ENCODE measurements around the gene SLC16A12. TPM values are rescaled to one million over a fixed set of nuclear protein-coding genes. Genes with fewer than 3 reads are reported as not detected.

Gene SLC16A12
- total RNA-seq, 1 experiment from 2014 or later = 0.09 TPM

DNA sequence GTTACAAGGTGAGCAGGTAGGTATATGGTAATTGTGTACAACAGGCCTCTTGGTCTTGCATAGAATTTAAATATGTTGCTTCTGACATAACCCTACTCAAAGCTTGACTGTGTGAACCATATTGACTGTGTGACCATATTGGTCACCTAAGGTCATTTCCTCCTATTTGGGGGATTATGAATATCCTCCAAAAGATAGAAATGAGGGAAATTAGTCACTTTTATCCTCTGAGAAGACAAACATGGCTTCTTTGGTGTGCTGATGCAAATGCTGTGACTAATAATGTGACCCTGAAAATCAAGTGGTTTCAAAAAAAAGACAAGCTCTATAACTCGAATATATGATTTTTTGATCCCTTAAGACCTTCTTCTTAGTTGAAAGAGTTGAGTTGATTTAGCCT lies 93.1 kb downstream of the SLC16A12 start:
- Mint-ChIP-seq H3K27ac (ENCODE audit: low read depth, unreplicated experiment) (no peak overlapping the region), H3K27me3 (ENCODE audit: insufficient read depth, unreplicated experiment) (no peaks in the 10 kb centered on the region), H3K36me3 (ENCODE audit: insufficient read depth, unreplicated experiment) (no peaks in the 10 kb centered on the region), H3K4me3 (ENCODE audit: unreplicated experiment) (no peak overlapping the region), H3K4me1 (ENCODE audit: insufficient read depth, unreplicated experiment) (no peaks in the 10 kb centered on the region), H3K9me3 (ENCODE audit: unreplicated experiment) (peaks cover 15% of the 10 kb centered on the region)
- POLR2A ChIA-PET = no interaction called here
- no peak for DNase-seq (ENCODE audit: unreplicated experiment)
- intact Hi-C loops (cut with micrococcal nuclease) = no loop called here
- CTCF ChIA-PET = interaction anchor here (0.6 kb wide), 1 partner anchor 19 kb away, joined by 3 read pairs; no protein-coding TSS in a partner anchor
- TF ChIP-seq, protein P1, sequence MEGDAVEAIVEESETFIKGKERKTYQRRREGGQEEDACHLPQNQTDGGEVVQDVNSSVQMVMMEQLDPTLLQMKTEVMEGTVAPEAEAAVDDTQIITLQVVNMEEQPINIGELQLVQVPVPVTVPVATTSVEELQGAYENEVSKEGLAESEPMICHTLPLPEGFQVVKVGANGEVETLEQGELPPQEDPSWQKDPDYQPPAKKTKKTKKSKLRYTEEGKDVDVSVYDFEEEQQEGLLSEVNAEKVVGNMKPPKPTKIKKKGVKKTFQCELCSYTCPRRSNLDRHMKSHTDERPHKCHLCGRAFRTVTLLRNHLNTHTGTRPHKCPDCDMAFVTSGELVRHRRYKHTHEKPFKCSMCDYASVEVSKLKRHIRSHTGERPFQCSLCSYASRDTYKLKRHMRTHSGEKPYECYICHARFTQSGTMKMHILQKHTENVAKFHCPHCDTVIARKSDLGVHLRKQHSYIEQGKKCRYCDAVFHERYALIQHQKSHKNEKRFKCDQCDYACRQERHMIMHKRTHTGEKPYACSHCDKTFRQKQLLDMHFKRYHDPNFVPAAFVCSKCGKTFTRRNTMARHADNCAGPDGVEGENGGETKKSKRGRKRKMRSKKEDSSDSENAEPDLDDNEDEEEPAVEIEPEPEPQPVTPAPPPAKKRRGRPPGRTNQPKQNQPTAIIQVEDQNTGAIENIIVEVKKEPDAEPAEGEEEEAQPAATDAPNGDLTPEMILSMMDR (IDR thresholded peaks at IDR 0.05; ENCODE audit: unreplicated experiment) = no peak
- BruUV-seq (replicated peaks) = no TSS peak

DNA sequence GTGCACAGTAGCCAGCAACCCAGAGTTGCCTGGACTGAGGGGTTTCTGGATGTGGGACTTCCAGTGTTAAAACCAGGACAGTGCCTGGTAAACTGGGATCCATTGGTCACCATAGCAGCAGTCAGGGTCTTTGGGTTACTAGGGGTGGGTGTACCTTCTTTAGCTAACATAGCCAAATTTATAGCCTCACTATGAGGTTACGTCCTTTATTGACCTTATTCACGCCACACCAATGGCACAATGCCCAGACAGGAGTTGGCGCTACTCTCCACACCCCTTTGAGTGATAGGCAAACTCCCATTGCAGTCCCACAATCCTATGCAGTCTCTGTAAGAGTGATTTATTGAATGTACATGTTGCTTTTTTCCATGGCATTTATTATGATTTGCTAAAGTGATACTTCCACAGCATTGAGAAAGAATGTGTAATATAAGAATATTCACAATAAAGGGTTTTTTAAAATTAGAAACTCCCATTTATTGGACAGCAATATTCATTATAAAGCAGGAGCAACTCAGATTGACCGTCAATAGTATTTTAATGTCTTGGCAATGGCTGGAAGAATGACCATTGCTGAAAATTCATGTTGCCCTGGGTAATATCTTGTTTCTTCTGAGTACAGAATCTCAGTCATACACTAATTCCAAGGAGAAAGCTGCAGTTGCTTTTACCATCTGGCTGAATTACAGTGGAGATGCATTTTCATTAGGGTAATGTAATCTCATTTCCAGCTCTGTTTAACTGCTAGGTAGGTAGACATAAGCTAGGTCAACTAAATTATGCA lies 95.0 kb downstream of the SLC16A12 start:
- Mint-ChIP-seq H3K9me3 (ENCODE audit: unreplicated experiment) (peaks cover under 1% of the 10 kb centered on the region), H3K27ac (ENCODE audit: low read depth, unreplicated experiment) (no peak overlapping the region), H3K36me3 (ENCODE audit: insufficient read depth, unreplicated experiment) (no peaks in the 10 kb centered on the region), H3K4me3 (ENCODE audit: unreplicated experiment) (no peak overlapping the region), H3K4me1 (ENCODE audit: insufficient read depth, unreplicated experiment) (no peaks in the 10 kb centered on the region), H3K27me3 (ENCODE audit: insufficient read depth, unreplicated experiment) (no peaks in the 10 kb centered on the region)
- POLR2A ChIA-PET = interaction anchor here (0.6 to 1.4 kb wide), 2 partner anchors 11 to 21 kb away, joined by 3 to 4 read pairs; no protein-coding TSS in a partner anchor
- peak; percentile 55 for DNase-seq (ENCODE audit: unreplicated experiment)
- CTCF ChIA-PET = interaction anchor here (0.7 kb wide), 2 partner anchors 13 to 122 kb away, joined by 3 read pairs; no protein-coding TSS in a partner anchor
- intact Hi-C loops (cut with micrococcal nuclease) = no loop called here
- BruUV-seq (replicated peaks) = no TSS peak
- TF ChIP-seq, protein P1 (IDR thresholded peaks at IDR 0.05; ENCODE audit: unreplicated experiment) = no peak

DNA sequence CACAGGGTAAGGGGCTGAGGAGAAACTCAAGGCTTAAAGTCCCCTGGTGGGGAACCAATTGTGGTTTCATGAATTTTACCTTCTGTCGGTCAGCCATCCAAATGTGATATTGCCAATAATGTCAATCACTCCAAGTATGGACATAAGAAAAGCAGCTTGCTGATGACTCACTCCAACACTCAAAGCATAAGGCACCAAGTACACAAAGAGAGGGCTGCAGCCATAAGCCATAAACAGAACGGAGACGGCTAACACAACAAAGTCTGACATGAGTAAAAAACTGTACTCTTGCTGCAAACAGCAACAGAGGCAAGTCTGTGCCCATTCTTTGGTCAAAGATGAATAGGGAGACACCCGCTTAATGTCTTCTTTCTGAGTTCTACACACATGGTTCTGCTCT lies 96.9 kb downstream of the SLC16A12 start:
- intact Hi-C loops (cut with micrococcal nuclease) = no loop called here
- no peak for DNase-seq (ENCODE audit: unreplicated experiment)
- no TSS peak for BruUV-seq (replicated peaks)
- Mint-ChIP-seq H3K36me3 (ENCODE audit: insufficient read depth, unreplicated experiment) (no peaks in the 10 kb centered on the region), H3K4me1 (ENCODE audit: insufficient read depth, unreplicated experiment) (no peaks in the 10 kb centered on the region), H3K9me3 (ENCODE audit: unreplicated experiment) (no peaks in the 10 kb centered on the region), H3K4me3 (ENCODE audit: unreplicated experiment) (no peak overlapping the region), H3K27me3 (ENCODE audit: insufficient read depth, unreplicated experiment) (no peaks in the 10 kb centered on the region), H3K27ac (ENCODE audit: low read depth, unreplicated experiment) (no peak overlapping the region)
- TF ChIP-seq, protein P1 (IDR thresholded peaks at IDR 0.05; ENCODE audit: unreplicated experiment) = no peak
- ChIA-PET POLR2A (no interaction called here), CTCF (interaction anchor here (0.8 kb wide), 1 partner anchor 116 kb away, joined by 3 read pairs; no protein-coding TSS in a partner anchor)

DNA sequence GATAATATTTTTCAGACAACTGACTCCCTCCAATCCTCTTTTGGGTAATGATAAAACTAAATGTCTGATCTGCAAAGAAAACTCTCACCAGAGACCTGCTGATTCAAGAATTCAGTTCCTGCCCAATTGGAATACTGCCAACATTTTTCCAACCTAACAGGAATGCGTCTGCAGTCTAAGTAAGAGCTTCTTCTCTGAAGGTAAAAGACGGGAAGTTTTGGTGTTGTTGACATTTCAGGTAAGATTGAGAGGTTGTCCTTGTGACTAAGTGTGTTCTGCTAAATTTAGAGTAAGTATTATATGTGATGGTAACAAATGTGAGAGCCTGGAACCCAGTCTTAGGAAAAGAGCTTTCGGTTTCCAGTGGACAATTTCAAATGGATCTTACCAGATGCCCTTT lies 103.4 kb downstream of the SLC16A12 start:
- H3K36me3 Mint-ChIP-seq (ENCODE audit: insufficient read depth, unreplicated experiment) = no peaks in the 10 kb centered on the region
- BruUV-seq (replicated peaks) = no TSS peak
- H3K27me3 Mint-ChIP-seq (ENCODE audit: insufficient read depth, unreplicated experiment) = no peaks in the 10 kb centered on the region
- intact Hi-C loops (cut with micrococcal nuclease) = no loop called here
- TF ChIP-seq, protein P1 (IDR thresholded peaks at IDR 0.05; ENCODE audit: unreplicated experiment) = no peak
- CTCF ChIA-PET = interaction anchor here (0.7 to 1.5 kb wide), 5 partner anchors 34 to 131 kb away, joined by 3 to 10 read pairs (median 6); no protein-coding TSS in a partner anchor
- DNase-seq (ENCODE audit: unreplicated experiment) = peak; percentile 67
- H3K4me3 Mint-ChIP-seq (ENCODE audit: unreplicated experiment) = peak overlapping the region; percentile 19
- peaks cover 26% of the 10 kb centered on the region for H3K4me1 Mint-ChIP-seq (ENCODE audit: insufficient read depth, unreplicated experiment)
- POLR2A ChIA-PET = interaction anchor here (0.6 to 2.3 kb wide), 18 partner anchors 13 to 1440 kb away, joined by 3 to 23 read pairs (median 4); partner anchors contain the start of gene LIPA
- H3K27ac Mint-ChIP-seq (ENCODE audit: low read depth, unreplicated experiment) = no peak overlapping the region
- no peaks in the 10 kb centered on the region for H3K9me3 Mint-ChIP-seq (ENCODE audit: unreplicated experiment)

Data from MCF 10A (cell line).